Loucy (cell line): ENCODE results near the gene PIK3C3.

Source experiments
- EZH2phosphoT487 ChIP-seq: fragments of 200-600 bp; IDR thresholded peaks from 2 replicates; pipeline ENCODE4 v1.6.1; 2018; ENCODE audit warnings: antibody characterized with exemption, mild to moderate bottlenecking, moderate library complexity, borderline replicate concordance
- TF ChIP-seq, protein P1 (sequence below): fragments of 200-600 bp; sonication (generic); conservative IDR thresholded peaks from 2 replicates; pipeline ENCODE4 v1.5.1; 2014; ENCODE audit warnings: mild to moderate bottlenecking, antibody characterized with exemption, low read length

DNA sequence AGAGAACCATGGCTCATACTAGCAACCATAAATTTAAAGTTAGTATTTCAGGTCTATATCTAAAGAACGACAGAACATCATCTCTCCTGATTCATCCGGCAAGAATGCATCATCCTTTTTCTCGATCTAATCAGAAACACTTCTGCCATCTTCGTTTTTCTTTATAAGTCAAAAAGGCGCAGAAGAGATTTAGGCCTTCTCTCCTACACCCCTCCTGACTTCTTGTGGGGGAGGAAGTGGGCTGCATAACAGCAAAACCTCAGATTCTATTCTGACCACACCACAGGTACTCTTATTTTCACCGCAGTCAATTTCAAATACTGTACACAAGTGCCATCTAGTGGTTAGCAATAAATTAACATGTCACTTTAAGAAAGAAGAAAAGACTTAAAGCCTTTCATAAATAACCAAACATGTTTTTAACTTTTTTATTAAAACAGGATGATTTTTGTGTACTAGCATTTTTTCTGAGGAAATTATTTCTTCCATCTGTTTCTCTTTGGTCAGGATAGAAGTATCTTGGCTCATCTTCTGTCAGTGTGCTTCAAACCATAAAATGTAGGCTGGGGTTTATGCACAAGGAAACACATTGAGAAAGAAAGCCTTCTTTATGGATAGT is 48.4 kb upstream of the PIK3C3 start:
- TF ChIP-seq, protein P1, sequence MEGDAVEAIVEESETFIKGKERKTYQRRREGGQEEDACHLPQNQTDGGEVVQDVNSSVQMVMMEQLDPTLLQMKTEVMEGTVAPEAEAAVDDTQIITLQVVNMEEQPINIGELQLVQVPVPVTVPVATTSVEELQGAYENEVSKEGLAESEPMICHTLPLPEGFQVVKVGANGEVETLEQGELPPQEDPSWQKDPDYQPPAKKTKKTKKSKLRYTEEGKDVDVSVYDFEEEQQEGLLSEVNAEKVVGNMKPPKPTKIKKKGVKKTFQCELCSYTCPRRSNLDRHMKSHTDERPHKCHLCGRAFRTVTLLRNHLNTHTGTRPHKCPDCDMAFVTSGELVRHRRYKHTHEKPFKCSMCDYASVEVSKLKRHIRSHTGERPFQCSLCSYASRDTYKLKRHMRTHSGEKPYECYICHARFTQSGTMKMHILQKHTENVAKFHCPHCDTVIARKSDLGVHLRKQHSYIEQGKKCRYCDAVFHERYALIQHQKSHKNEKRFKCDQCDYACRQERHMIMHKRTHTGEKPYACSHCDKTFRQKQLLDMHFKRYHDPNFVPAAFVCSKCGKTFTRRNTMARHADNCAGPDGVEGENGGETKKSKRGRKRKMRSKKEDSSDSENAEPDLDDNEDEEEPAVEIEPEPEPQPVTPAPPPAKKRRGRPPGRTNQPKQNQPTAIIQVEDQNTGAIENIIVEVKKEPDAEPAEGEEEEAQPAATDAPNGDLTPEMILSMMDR = peak; percentile 81
- TF ChIP-seq EZH2phosphoT487 = no peak
